SIG-M5 (cell line): ENCODE results near the gene RGS12.

Experiments used
- DNase-seq: peaks from one replicate; lab custom pipeline; 2025; lab: John Stamatoyannopoulos, UW

Gene RGS12

DNA sequence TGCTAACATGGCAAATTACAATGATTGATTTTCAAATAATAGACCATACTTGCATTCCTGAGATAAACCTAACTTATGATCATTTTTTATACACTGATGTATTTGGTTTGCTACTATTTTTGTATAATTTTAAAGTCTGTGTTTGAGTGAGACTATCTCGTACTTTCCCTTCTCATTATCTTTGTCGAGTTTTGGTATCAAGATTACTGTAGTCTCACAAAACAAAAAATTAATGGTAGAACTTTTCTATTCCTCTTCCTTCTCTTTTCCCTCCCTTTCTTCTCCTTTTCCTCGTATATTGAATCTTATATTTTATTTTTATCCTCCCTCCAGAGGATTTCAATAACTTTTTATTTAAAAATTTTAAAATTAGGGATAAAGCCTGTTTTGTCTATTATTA, 41.5 kb downstream of the RGS12 start:
- DNase-seq = no peak

- DNase-seq = no peak
Observed at GRCh38 chr4:3335385-3335784, 42.6 kb downstream of the RGS12 start.

- no peak for DNase-seq
Observed at GRCh38 chr4:3335982-3336381, 43.2 kb downstream of the RGS12 start.

- no peak for DNase-seq
Observed at GRCh38 chr4:3336382-3337356, 43.8 kb downstream of the RGS12 start.

DNA sequence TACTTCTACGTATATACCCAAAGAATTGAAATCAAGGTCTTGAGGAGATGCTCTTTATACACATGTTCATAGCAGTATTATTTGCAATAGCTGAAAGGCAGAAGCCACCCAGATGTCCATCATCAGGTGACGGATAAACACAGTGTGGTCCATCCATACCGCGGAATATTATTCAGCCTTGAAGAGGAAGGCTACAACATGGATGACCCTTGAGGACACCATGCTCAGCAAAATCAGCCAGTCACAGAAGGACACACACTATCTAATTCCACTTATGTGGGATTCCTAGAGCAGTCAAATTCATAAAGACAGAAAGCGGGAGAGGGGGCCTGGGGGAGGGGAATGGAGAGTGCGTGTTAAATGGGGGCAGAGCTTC, 44.5 kb downstream of the RGS12 start:
- DNase-seq = no peak

DNA sequence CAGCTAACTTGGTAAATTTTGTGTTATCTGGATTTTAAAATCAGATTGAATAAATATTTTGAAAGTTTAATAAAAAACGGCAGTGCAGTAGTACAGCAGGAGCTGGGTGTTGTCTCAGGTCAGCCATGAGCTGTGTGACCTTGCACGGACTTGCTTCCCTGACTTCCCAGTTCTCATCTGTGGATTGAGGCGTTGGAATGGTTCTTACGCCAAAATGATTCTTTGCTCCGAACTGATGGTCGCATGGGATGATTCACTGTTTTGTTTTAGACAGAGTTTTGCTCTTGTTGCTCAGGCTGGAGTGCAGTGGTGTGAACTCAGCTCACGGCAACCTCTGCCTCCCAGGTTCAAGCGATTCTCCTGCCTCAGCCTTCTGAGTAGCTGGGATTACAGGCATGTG, 45.0 kb downstream of the RGS12 start:
- DNase-seq = no peak

GRCh38 chr4:3338321-3338838, 45.6 kb downstream of the RGS12 start:
- DNase-seq = no peak

DNA sequence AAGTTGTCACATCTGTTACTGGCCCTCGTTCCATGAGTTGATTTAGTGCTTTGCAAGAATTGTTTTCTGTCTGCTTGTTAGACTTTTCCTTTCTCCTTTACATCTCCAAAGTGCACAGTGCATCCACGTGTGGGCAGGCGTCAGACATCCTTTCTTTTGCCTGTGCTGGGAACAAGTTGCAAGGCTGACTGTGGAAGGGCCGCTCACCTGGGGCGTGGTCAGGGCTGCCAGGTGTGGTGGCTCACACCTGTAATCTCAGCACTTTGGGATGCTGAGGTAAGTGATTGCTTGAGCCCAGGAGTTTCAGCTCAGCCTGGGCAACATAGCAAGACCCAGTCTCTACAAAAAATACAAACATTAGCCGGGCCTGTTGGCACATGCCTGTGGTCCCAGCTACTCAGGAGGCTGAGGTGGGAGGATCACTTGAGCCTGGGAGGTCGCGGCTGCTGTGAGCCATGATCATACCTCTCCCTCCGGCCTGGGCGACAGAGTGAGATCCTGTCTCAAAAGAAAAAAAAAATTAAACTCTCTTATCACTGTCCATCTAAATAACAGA, 46.2 kb downstream of the RGS12 start:
- no peak for DNase-seq

GRCh38 chr4:3339577-3339976, 46.8 kb downstream of the RGS12 start:
- no peak for DNase-seq

- no peak for DNase-seq
Observed at GRCh38 chr4:3340038-3340699, 47.3 kb downstream of the RGS12 start.

GRCh38 chr4:3340700-3341083, 47.9 kb downstream of the RGS12 start:
- DNase-seq = no peak

DNA sequence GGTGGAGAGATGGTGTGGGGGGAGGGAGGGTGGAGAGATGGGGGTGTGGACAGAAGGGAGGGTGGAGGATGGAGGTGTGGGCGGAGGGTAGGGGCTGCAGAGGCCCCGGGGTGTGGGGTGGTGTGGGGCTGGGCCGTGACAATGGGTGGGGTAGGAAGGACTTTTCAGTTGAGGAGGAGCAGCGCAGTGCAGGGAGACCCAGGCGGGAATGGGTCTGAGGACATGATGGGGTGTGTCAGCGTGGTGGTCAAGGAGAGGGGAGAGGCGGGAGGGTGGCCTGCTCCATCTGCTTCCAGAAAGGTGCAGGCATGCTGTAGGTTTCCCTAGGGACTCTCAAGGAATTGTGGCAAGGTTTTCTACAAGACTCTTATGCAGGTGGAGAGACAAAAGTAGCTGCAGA, 48.9 kb downstream of the RGS12 start:
- no peak for DNase-seq

DNA sequence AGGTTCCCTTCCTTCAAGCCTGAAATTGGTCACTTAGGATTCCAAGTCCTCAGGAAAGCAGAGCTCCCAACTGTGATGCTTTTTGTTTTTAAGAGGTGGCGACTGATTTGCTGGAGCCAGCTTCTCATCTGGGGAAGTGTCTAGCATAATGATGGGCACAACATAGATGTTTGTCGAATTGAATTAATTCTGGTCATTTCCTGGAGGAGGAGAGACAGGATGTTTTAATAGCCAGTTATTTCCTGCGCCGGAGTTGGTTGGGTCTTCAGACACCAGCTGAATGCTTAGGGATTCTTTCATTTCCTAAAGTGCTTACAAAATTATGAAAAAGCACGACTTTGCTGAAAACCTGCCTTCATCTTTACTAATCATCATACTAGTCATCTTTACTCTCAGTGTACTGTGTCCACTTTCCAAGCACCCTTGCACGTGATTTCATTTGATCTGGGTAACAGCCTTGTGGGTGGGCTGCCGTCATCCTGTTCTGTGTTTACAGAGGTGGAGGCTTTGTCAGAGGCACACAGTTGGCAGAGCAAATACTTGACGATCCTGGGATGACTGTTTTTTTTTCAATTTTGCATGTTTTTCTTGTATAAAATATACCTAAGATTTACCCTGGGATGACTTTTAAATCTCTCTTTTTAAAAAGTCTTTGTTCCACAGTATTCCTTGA, 49.5 kb downstream of the RGS12 start:
- no peak for DNase-seq
